SK-N-SH treated with all-trans-retinoic acid at 6 μM for 48 hours (cell line): Measurements from ENCODE around the gene NDUFAF2.

Experiments used
- ATAC-seq: fragments of 200-7000 bp; cut with Tn5 transposase; 3 replicates; pipeline ENCODE4 v1.9.1; 2020; ENCODE audit warnings: mild to moderate bottlenecking, moderate library complexity
- ARNTL ChIP-seq: fragments of 450-650 bp; formaldehyde crosslinking; IDR thresholded peaks from 2 replicates; pipeline ENCODE4 v1.5.0; 2020; ENCODE audit warnings: low read depth, mild to moderate bottlenecking, moderate library complexity, borderline replicate concordance
- CREB5 ChIP-seq: fragments of 250-450 bp; sonication (Bioruptor Pico); IDR thresholded peaks from 2 replicates; pipeline ENCODE4 v1.5.1; 2020; ENCODE audit warnings: low read depth, mild to moderate bottlenecking, moderate library complexity
- CSDC2 ChIP-seq: fragments of 250-450 bp; sonication (Bioruptor Pico); IDR thresholded peaks from 2 replicates; pipeline ENCODE4 v1.5.0; 2020; ENCODE audit warnings: mild to moderate bottlenecking, moderate library complexity
- CSRNP3 ChIP-seq: fragments of 250-450 bp; sonication (Bioruptor Pico); IDR thresholded peaks from 2 replicates; pipeline ENCODE4 v1.5.1; 2021; ENCODE audit warnings: mild to moderate bottlenecking, moderate library complexity
- ESRRG ChIP-seq: fragments of 250-450 bp; sonication (Bioruptor Pico); IDR thresholded peaks from 2 replicates; pipeline ENCODE4 v1.6.1; 2021; ENCODE audit warnings: mild to moderate bottlenecking
- GLIS3 ChIP-seq: fragments of 250-450 bp; sonication (Bioruptor Pico); IDR thresholded peaks from 2 replicates; pipeline ENCODE4 v1.5.0; 2020; ENCODE audit warnings: mild to moderate bottlenecking, moderate library complexity
- ISL1 ChIP-seq: fragments of 250-450 bp; sonication (Bioruptor Pico); IDR thresholded peaks from 2 replicates; pipeline ENCODE4 v2.1.2; 2022; ENCODE audit warnings: mild to moderate bottlenecking, moderate library complexity
- OSR1 ChIP-seq: fragments of 250-450 bp; sonication (Bioruptor Pico); IDR thresholded peaks from 2 replicates; pipeline ENCODE4 v1.8.0; 2022; ENCODE audit warnings: moderate library complexity, mild to moderate bottlenecking, inconsistent platforms
- PATZ1 ChIP-seq: fragments of 250-450 bp; sonication (Bioruptor Pico); IDR thresholded peaks from 2 replicates; pipeline ENCODE4 v1.8.0; 2020; ENCODE audit warnings: mild to moderate bottlenecking, moderate library complexity, borderline replicate concordance
- POU6F1 ChIP-seq: fragments of 250-450 bp; sonication (Bioruptor Pico); IDR thresholded peaks from 2 replicates; pipeline ENCODE4 v1.8.0; 2021; ENCODE audit warnings: low read depth, mild to moderate bottlenecking, moderate library complexity, borderline replicate concordance
- PPARA ChIP-seq: fragments of 250-450 bp; sonication (Bioruptor Pico); IDR thresholded peaks from 2 replicates; pipeline ENCODE4 v1.5.0; 2020; ENCODE audit warnings: mild to moderate bottlenecking, borderline replicate concordance
- RARB ChIP-seq: fragments of 250-450 bp; sonication (Bioruptor Pico); IDR thresholded peaks from 2 replicates; pipeline ENCODE4 v1.8.0; 2021; ENCODE audit warnings: mild to moderate bottlenecking, moderate library complexity
- SNAI2 ChIP-seq: fragments of 250-450 bp; sonication (Bioruptor Pico); IDR thresholded peaks from 2 replicates; pipeline ENCODE4 v1.5.0; 2020; ENCODE audit warnings: mild to moderate bottlenecking, moderate library complexity
- TOX ChIP-seq: fragments of 250-450 bp; sonication (Bioruptor Pico); IDR thresholded peaks from 2 replicates; pipeline ENCODE4 v1.8.0; 2021; ENCODE audit warnings: mild to moderate bottlenecking, moderate library complexity, borderline replicate concordance
- TSHZ2 ChIP-seq: fragments of 250-450 bp; sonication (Bioruptor Pico); IDR thresholded peaks from 2 replicates; pipeline ENCODE4 v1.5.0; 2020; ENCODE audit warnings: mild to moderate bottlenecking, moderate library complexity
- ZC3H10 ChIP-seq: fragments of 250-450 bp; sonication (Bioruptor Pico); IDR thresholded peaks from 2 replicates; pipeline ENCODE4 v1.5.1; 2021; ENCODE audit warnings: mild to moderate bottlenecking, moderate library complexity
- ZFP3 ChIP-seq: fragments of 250-450 bp; sonication (Bioruptor Pico); IDR thresholded peaks from 2 replicates; pipeline ENCODE4 v1.5.0; 2020; ENCODE audit warnings: mild to moderate bottlenecking, moderate library complexity
- ZFP30 ChIP-seq: fragments of 450-650 bp; formaldehyde crosslinking; IDR thresholded peaks from 2 replicates; pipeline ENCODE4 v1.5.0; 2022; ENCODE audit warnings: mild to moderate bottlenecking, moderate library complexity
- ZNF565 ChIP-seq: fragments of 450-650 bp; formaldehyde crosslinking; conservative IDR thresholded peaks from 2 replicates; pipeline ENCODE4 v1.5.0; 2020; ENCODE audit warnings: low read depth, mild to moderate bottlenecking, moderate library complexity
- ZNF70 ChIP-seq: fragments of 450-650 bp; formaldehyde crosslinking; IDR thresholded peaks from 2 replicates; pipeline ENCODE4 v1.5.0; 2020; ENCODE audit warnings: mild to moderate bottlenecking, moderate library complexity
- ZNF8 ChIP-seq: fragments of 450-650 bp; formaldehyde crosslinking; IDR thresholded peaks from 2 replicates; pipeline ENCODE4 v1.5.0; 2020; ENCODE audit warnings: mild to moderate bottlenecking, moderate library complexity

Gene NDUFAF2

GRCh38 chr5:61163905-61164304, 218.9 kb downstream of the NDUFAF2 start:
- TF ChIP-seq ZC3H10 (CRISPR knock-in tag) (no peak), ISL1 (no peak), CSDC2 (no peak), ZNF8 (CRISPR knock-in tag) (no peak), ESRRG (CRISPR knock-in tag) (no peak), ZNF565 (CRISPR knock-in tag) (no peak), GLIS3 (CRISPR knock-in tag) (no peak), POU6F1 (CRISPR knock-in tag) (no peak), ZFP3 (CRISPR knock-in tag) (no peak), TSHZ2 (no peak), SNAI2 (no peak), TOX (no peak)
- no peak for ATAC-seq

- peak; percentile 29; the same call in 1 of the 3 replicates for ATAC-seq
- TF ChIP-seq TSHZ2 (no peak), ISL1 (no peak), GLIS3 (CRISPR knock-in tag) (no peak), SNAI2 (no peak), ARNTL (CRISPR knock-in tag) (no peak), ZNF70 (CRISPR knock-in tag) (no peak), ESRRG (CRISPR knock-in tag) (no peak), CSRNP3 (CRISPR knock-in tag) (no peak), PATZ1 (CRISPR knock-in tag) (no peak), ZNF8 (CRISPR knock-in tag) (no peak), CREB5 (CRISPR knock-in tag) (no peak), PPARA (CRISPR knock-in tag) (no peak), ZFP30 (no peak)
- TF ChIP-seq, all 23 proteins: peak for 0
These were observed 222.4 kb downstream of the NDUFAF2 start for GRCh38 chr5:61167382-61167781.

GRCh38 chr5:61168951-61169350, 223.9 kb downstream of the NDUFAF2 start:
- ATAC-seq, result no peak
- TF ChIP-seq ZFP3 (CRISPR knock-in tag), result no peak
- no peak for TF ChIP-seq ISL1
- no peak for TF ChIP-seq PATZ1 (CRISPR knock-in tag)
- TF ChIP-seq RARB (CRISPR knock-in tag), result no peak
- no peak for TF ChIP-seq TOX
- no peak for TF ChIP-seq ZC3H10 (CRISPR knock-in tag)
- TF ChIP-seq CSDC2, result no peak
- no peak for TF ChIP-seq OSR1 (CRISPR knock-in tag)
- TF ChIP-seq PPARA (CRISPR knock-in tag), result no peak
- no peak for TF ChIP-seq CSRNP3 (CRISPR knock-in tag)
